GM12878 (cell line): ENCODE results near the gene SCT. TPM values are rescaled to one million over a fixed set of nuclear protein-coding genes. Genes with fewer than 3 reads are reported as not detected.

Experiments used
- ATAC-seq: fragments of 200-7000 bp; cut with Tn5 transposase; 3 replicates; pipeline ENCODE4 v1.9.1; 2020; ENCODE audit warnings: mild to moderate bottlenecking, moderate library complexity
- BruUV-seq: library from RNA; stranded (reverse); fragments of 400-500 nt; replicated peaks from 2 replicates; lab custom pipeline; 2021; lab: Mats Ljungman, UMichigan
- CTCF ChIA-PET: fragments of 300-600 bp; sonication (Branson Sonifier 250); formaldehyde crosslinking; extraction: SDS; loops from one replicate; lab custom pipeline; 2021; ENCODE audit warnings: inconsistent platforms; lab: Yijun Ruan, JAX
- POLR2A ChIA-PET: fragments of 350-600 bp; formaldehyde crosslinking; extraction: SDS; loops from one replicate; lab custom pipeline; 2021; ENCODE audit warnings: inconsistent platforms; lab: Charles Lee
- RAD21 ChIA-PET: fragments of 300-600 bp; sonication (Branson Sonifier 250); formaldehyde crosslinking; loops from one replicate; lab custom pipeline; 2023; ENCODE audit warnings: antibody characterized with exemption; ENCODE audit not compliant: unreplicated experiment; lab: Charles Lee
- SMC1A ChIA-PET: fragments of 300-600 bp; sonication (Branson Sonifier 250); formaldehyde crosslinking; loops from one replicate; lab custom pipeline; 2023; ENCODE audit not compliant: unreplicated experiment, uncharacterized antibody; lab: Charles Lee
- DNase-seq: peaks from one replicate; pipeline ENCODE4 v3.0.0-alpha.2; 2011; ENCODE audit warnings: low read depth, low spot score
- FAIRE-seq: peaks from 3 replicates; lab custom pipeline; 2011; peaks lifted over from hg19 to GRCh38; lab: Jason Lieb, UNC
- H2AFZ ChIP-seq: 2 replicates; pipeline ENCODE4 v1.6.0; 2011; ENCODE audit warnings: low read depth, low read length, control low read depth; ENCODE audit not compliant: control insufficient read depth
- H3K27ac ChIP-seq: 2 replicates; pipeline ENCODE4 v1.5.1; 2011; ENCODE audit warnings: control low read depth; ENCODE audit not compliant: control insufficient read depth, insufficient read depth
- H3K27me3 ChIP-seq, 2 experiments: replicated peaks in 1 of 2; 2 replicates each; pipeline versions ENCODE4 v1.6.0 to v1.6.1; 2011; ENCODE audit warnings: low read length in 1 of 2; ENCODE audit not compliant: control insufficient read depth in 2 of 2, insufficient read depth in 2 of 2
- H3K36me3 ChIP-seq, 2 experiments: 2 replicates each; pipeline ENCODE4 v1.5.1; 2011; ENCODE audit warnings: low read length in 1 of 2; ENCODE audit not compliant: control insufficient read depth in 2 of 2, insufficient read depth in 2 of 2
- H3K4me1 ChIP-seq: 2 replicates; pipeline ENCODE4 v1.6.1; 2011; ENCODE audit warnings: mild to moderate bottlenecking, low read length, moderate library complexity, mixed read lengths; ENCODE audit not compliant: control insufficient read depth, insufficient read depth
- H3K4me2 ChIP-seq: 2 replicates; pipeline ENCODE4 v1.6.0; 2011; ENCODE audit warnings: control low read depth; ENCODE audit not compliant: control insufficient read depth, insufficient read depth
- H3K4me3 ChIP-seq: fragments of 200-600 bp; sonication (generic); 2 replicates; pipeline ENCODE4 v1.5.1; 2016
- H3K79me2 ChIP-seq: 2 replicates; pipeline ENCODE4 v1.6.0; 2011; ENCODE audit warnings: low read length; ENCODE audit not compliant: control insufficient read depth, insufficient read depth
- H3K9ac ChIP-seq: 2 replicates; pipeline ENCODE4 v1.8.0; 2011; ENCODE audit warnings: low read length, control low read depth, mixed read lengths; ENCODE audit not compliant: control insufficient read depth, insufficient read depth
- H3K9me3 ChIP-seq: replicated peaks from 3 replicates; pipeline ENCODE4 v1.5.1; 2011; ENCODE audit warnings: mild to moderate bottlenecking, low read length; ENCODE audit not compliant: control insufficient read depth, insufficient read depth
- H4K20me1 ChIP-seq: 2 replicates; pipeline ENCODE4 v1.6.0; 2011; ENCODE audit not compliant: control insufficient read depth, insufficient read depth
- MTA2 ChIP-seq: fragments of 450-650 bp; IDR thresholded peaks from 2 replicates; pipeline ENCODE4 v1.6.1; 2016; ENCODE audit warnings: low read depth, mild to moderate bottlenecking, moderate library complexity
- NFIC ChIP-seq: IDR thresholded peaks from 2 replicates; pipeline ENCODE4 v1.6.1; 2012; ENCODE audit warnings: low read depth, mild to moderate bottlenecking, inconsistent platforms, low read length, moderate library complexity
- RAD21 ChIP-seq: IDR thresholded peaks from 2 replicates; pipeline ENCODE4 v1.6.1; 2011; ENCODE audit warnings: mild to moderate bottlenecking, low read depth, low read length, moderate library complexity; ENCODE audit not compliant: insufficient read depth
- RFX5 ChIP-seq: IDR thresholded peaks from 2 replicates; pipeline ENCODE4 v1.6.1; 2011; ENCODE audit warnings: low read depth, low read length, improper control_type of control experiment
- TAF1 ChIP-seq: IDR thresholded peaks from 2 replicates; pipeline ENCODE4 v1.6.1; 2011; ENCODE audit warnings: mild to moderate bottlenecking, low read depth, low read length, borderline replicate concordance
- TCF7 ChIP-seq: IDR thresholded peaks from 2 replicates; pipeline ENCODE4 v1.6.1; 2014; ENCODE audit warnings: antibody characterized with exemption, borderline replicate concordance
- ZNF24 ChIP-seq: fragments of 450-650 bp; IDR thresholded peaks from 2 replicates; pipeline ENCODE4 v1.6.1; 2017; ENCODE audit warnings: antibody characterized with exemption, mild to moderate bottlenecking
- WGBS: methylation state at CpG from one replicate; pipeline ENCODE4 v1.1.6; 2016; ENCODE audit warnings: low lambda C conversion rate; ENCODE audit not compliant: insufficient replicate concordance, insufficient coverage; ENCODE audit errors: missing lambda C conversion rate; 5-methylcytosine and 5-hydroxymethylcytosine counted together
- in situ Hi-C: fragments of 300-500 bp; cut with MboI; formaldehyde crosslinking; loops from 9 replicates; pipeline ENCODE4 v1.14.3; 2018; ENCODE audit warnings: mixed read lengths
- intact Hi-C: fragments of 100-400 bp; cut with micrococcal nuclease; formaldehyde crosslinking; loops from one replicate; pipeline ENCODE4 v1.14.2; 2022; ENCODE audit not compliant: unreplicated experiment
- polyA plus RNA-seq, 11 experiments: library from polyadenylated mRNA; depleted of rRNA in 4 of 11; unstranded in 6 of 11; stranded (reverse) in 5 of 11; fragments of >200 nt; fragmentation: Nextera tagmentation in 4 of 11; fragmentation: Illumina TruSeq in 1 of 11; extraction: Ambion mirVana in 4 of 11; extraction: Trizol in 1 of 11; gene quantifications; 1 replicate in 1 of 11; 2 replicates in 10 of 11; pipeline versions ENCODE4 v1.2.1 to v1.2.3, GENCODE V29; 2011 to 2016; ENCODE audit warnings: inconsistent platforms in 2 of 11, missing spikeins in 2 of 11, low read depth in 1 of 11
- total RNA-seq, 4 experiments: library from RNA; depleted of rRNA in 3 of 4; stranded (reverse); fragments of >200 nt in 3 of 4; fragmentation: Illumina TruSeq in 1 of 4; extraction: Trizol in 1 of 4; gene quantifications; 2 replicates each; pipeline versions ENCODE4 v1.2.1 to v1.2.3, GENCODE V29; 2013 to 2021
- TF ChIP-seq, protein P1 (sequence below): fragments of 450-650 bp; IDR thresholded peaks from 2 replicates; pipeline ENCODE4 v1.6.1; 2017; ENCODE audit warnings: mild to moderate bottlenecking, moderate library complexity
- TF ChIP-seq, protein P2 (sequence below): fragments of 450-650 bp; formaldehyde crosslinking; IDR thresholded peaks from 2 replicates; pipeline ENCODE4 v1.4.0; 2020; ENCODE audit warnings: mild to moderate bottlenecking, moderate library complexity
- TF ChIP-seq, protein P3 (sequence below): IDR thresholded peaks from 2 replicates; pipeline ENCODE4 v1.6.1; 2012; ENCODE audit warnings: low read depth, low read length, improper control_type of control experiment
- TF ChIP-seq, protein P4 (sequence below): fragments of 450-650 bp; IDR thresholded peaks from 2 replicates; pipeline ENCODE4 v1.6.1; 2017; ENCODE audit warnings: mild to moderate bottlenecking, moderate library complexity

Gene SCT
- total and polyA plus RNA-seq, 10 of the 15 experiments (the other 5 are each of a cell fraction or from before 2014, with no cell fraction given) = not detected

DNA sequence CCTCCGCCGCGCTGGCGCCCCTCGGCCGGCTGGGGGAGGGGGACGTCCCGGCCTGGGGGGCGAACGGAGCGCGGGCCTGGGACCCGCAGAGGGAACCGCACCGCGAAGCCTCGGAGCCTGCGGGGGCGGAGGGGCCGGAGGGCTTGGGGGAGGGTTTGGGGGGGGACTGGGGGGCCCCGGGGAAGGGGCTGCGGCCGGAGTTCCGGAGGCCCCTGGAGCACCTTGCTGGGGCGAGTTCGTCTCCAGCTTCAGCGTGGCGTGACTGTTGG is 261 bp upstream of the SCT start:
- ATAC-seq (no peak), FAIRE-seq (no peak), DNase-seq (no peak)
- intact Hi-C loops = no loop called here
- Histone ChIP-seq H3K27me3 (no peaks in the 10 kb centered on the region), H3K36me3 (no peaks in the 10 kb centered on the region), H3K4me1 (peaks cover 29% of the 10 kb centered on the region), H3K27ac (no peak overlapping the region), H2AFZ (no peak overlapping the region), H3K79me2 (no peaks in the 10 kb centered on the region), H3K9ac (no peak overlapping the region), H3K4me2 (no peak overlapping the region), H3K4me3 (no peak overlapping the region), H4K20me1 (no peaks in the 10 kb centered on the region), H3K9me3 (no peaks in the 10 kb centered on the region)
- ChIA-PET RAD21 (no interaction called here), SMC1A (no interaction called here), CTCF (no interaction called here), POLR2A (no interaction called here)
- in situ Hi-C loops = no loop called here
- WGBS = 67% methylated on average over 3 of the region's 28 CpGs
- no TSS peak for BruUV-seq
- no peak for TF ChIP-seq TCF7
- no peak for TF ChIP-seq NFIC
- TF ChIP-seq, protein P1, sequence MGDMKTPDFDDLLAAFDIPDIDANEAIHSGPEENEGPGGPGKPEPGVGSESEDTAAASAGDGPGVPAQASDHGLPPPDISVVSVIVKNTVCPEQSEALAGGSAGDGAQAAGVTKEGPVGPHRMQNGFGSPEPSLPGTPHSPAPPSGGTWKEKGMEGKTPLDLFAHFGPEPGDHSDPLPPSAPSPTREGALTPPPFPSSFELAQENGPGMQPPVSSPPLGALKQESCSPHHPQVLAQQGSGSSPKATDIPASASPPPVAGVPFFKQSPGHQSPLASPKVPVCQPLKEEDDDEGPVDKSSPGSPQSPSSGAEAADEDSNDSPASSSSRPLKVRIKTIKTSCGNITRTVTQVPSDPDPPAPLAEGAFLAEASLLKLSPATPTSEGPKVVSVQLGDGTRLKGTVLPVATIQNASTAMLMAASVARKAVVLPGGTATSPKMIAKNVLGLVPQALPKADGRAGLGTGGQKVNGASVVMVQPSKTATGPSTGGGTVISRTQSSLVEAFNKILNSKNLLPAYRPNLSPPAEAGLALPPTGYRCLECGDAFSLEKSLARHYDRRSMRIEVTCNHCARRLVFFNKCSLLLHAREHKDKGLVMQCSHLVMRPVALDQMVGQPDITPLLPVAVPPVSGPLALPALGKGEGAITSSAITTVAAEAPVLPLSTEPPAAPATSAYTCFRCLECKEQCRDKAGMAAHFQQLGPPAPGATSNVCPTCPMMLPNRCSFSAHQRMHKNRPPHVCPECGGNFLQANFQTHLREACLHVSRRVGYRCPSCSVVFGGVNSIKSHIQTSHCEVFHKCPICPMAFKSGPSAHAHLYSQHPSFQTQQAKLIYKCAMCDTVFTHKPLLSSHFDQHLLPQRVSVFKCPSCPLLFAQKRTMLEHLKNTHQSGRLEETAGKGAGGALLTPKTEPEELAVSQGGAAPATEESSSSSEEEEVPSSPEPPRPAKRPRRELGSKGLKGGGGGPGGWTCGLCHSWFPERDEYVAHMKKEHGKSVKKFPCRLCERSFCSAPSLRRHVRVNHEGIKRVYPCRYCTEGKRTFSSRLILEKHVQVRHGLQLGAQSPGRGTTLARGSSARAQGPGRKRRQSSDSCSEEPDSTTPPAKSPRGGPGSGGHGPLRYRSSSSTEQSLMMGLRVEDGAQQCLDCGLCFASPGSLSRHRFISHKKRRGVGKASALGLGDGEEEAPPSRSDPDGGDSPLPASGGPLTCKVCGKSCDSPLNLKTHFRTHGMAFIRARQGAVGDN = no peak
- no peak for TF ChIP-seq MTA2
- no peak for TF ChIP-seq RFX5
- no peak for TF ChIP-seq ZNF24
- TF ChIP-seq, protein P2, sequence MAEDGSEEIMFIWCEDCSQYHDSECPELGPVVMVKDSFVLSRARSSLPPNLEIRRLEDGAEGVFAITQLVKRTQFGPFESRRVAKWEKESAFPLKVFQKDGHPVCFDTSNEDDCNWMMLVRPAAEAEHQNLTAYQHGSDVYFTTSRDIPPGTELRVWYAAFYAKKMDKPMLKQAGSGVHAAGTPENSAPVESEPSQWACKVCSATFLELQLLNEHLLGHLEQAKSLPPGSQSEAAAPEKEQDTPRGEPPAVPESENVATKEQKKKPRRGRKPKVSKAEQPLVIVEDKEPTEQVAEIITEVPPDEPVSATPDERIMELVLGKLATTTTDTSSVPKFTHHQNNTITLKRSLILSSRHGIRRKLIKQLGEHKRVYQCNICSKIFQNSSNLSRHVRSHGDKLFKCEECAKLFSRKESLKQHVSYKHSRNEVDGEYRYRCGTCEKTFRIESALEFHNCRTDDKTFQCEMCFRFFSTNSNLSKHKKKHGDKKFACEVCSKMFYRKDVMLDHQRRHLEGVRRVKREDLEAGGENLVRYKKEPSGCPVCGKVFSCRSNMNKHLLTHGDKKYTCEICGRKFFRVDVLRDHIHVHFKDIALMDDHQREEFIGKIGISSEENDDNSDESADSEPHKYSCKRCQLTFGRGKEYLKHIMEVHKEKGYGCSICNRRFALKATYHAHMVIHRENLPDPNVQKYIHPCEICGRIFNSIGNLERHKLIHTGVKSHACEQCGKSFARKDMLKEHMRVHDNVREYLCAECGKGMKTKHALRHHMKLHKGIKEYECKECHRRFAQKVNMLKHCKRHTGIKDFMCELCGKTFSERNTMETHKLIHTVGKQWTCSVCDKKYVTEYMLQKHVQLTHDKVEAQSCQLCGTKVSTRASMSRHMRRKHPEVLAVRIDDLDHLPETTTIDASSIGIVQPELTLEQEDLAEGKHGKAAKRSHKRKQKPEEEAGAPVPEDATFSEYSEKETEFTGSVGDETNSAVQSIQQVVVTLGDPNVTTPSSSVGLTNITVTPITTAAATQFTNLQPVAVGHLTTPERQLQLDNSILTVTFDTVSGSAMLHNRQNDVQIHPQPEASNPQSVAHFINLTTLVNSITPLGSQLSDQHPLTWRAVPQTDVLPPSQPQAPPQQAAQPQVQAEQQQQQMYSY = no peak
- TF ChIP-seq, protein P3, sequence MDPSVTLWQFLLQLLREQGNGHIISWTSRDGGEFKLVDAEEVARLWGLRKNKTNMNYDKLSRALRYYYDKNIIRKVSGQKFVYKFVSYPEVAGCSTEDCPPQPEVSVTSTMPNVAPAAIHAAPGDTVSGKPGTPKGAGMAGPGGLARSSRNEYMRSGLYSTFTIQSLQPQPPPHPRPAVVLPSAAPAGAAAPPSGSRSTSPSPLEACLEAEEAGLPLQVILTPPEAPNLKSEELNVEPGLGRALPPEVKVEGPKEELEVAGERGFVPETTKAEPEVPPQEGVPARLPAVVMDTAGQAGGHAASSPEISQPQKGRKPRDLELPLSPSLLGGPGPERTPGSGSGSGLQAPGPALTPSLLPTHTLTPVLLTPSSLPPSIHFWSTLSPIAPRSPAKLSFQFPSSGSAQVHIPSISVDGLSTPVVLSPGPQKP = no peak
- TF ChIP-seq TAF1 = no peak
- TF ChIP-seq, protein P4, sequence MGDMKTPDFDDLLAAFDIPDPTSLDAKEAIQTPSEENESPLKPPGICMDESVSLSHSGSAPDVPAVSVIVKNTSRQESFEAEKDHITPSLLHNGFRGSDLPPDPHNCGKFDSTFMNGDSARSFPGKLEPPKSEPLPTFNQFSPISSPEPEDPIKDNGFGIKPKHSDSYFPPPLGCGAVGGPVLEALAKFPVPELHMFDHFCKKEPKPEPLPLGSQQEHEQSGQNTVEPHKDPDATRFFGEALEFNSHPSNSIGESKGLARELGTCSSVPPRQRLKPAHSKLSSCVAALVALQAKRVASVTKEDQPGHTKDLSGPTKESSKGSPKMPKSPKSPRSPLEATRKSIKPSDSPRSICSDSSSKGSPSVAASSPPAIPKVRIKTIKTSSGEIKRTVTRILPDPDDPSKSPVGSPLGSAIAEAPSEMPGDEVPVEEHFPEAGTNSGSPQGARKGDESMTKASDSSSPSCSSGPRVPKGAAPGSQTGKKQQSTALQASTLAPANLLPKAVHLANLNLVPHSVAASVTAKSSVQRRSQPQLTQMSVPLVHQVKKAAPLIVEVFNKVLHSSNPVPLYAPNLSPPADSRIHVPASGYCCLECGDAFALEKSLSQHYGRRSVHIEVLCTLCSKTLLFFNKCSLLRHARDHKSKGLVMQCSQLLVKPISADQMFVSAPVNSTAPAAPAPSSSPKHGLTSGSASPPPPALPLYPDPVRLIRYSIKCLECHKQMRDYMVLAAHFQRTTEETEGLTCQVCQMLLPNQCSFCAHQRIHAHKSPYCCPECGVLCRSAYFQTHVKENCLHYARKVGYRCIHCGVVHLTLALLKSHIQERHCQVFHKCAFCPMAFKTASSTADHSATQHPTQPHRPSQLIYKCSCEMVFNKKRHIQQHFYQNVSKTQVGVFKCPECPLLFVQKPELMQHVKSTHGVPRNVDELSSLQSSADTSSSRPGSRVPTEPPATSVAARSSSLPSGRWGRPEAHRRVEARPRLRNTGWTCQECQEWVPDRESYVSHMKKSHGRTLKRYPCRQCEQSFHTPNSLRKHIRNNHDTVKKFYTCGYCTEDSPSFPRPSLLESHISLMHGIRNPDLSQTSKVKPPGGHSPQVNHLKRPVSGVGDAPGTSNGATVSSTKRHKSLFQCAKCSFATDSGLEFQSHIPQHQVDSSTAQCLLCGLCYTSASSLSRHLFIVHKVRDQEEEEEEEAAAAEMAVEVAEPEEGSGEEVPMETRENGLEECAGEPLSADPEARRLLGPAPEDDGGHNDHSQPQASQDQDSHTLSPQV = no peak
- TF ChIP-seq RAD21 = no peak
